ENCODE data around the gene AFAP1. TPM values are rescaled to one million over a fixed set of nuclear protein-coding genes. Genes with fewer than 3 reads are reported as not detected.

The AFAP1 gene
- total and polyA plus RNA-seq, 2 of the 4 experiments (the other 2 are of a cell fraction), result 48.2 to 80.9 TPM

- Histone ChIP-seq H4K91ac (ENCODE audit: insufficient read depth, low read depth, low read length) (no peak overlapping the region), H2BK20ac (ENCODE audit: low read depth, low read length) (no peak overlapping the region), H3K4me3 (ENCODE audit: insufficient read depth, low read depth, low read length) (no peak overlapping the region), H2AK9ac (replicated peaks; ENCODE audit: low read depth, low read length, poor library complexity) (no peak overlapping the region), H2BK15ac (ENCODE audit: low read depth, low read length) (no peak overlapping the region), H3K14ac (replicated peaks; ENCODE audit: low read depth, low read length) (no peak overlapping the region), H4K20me1 (ENCODE audit: insufficient read depth, low read length) (no peaks in the 10 kb centered on the region), H3K9me3 (ENCODE audit: control insufficient read depth, insufficient read depth, low read length) (no peaks in the 10 kb centered on the region), H3K23ac (ENCODE audit: low read depth, low read length) (no peak overlapping the region), H3K4ac (ENCODE audit: low read depth, low read length) (no peak overlapping the region), H3K4me2 (ENCODE audit: low read depth, low read length) (no peak overlapping the region), H2BK5ac (ENCODE audit: low read depth, low read length, poor library complexity, severe bottlenecking) (no peak overlapping the region), H2AFZ (replicated peaks; ENCODE audit: low read length, poor library complexity) (no peak overlapping the region), H3K36me3 (ENCODE audit: control insufficient read depth, insufficient read depth, low read length) (no peaks in the 10 kb centered on the region), H3K18ac (ENCODE audit: low read depth, low read length) (no peak overlapping the region), H4K8ac (ENCODE audit: low read depth in 2 of 2, low read length in 2 of 2) (no peak overlapping the region), H4K5ac (ENCODE audit: low read depth, low read length) (no peak overlapping the region), H2AK5ac (ENCODE audit: low read depth, low read length) (no peak overlapping the region), H3K9me1 (ENCODE audit: insufficient read depth, low read length) (no peaks in the 10 kb centered on the region), H3K4me1 (ENCODE audit: control insufficient read depth, insufficient read depth, low read length) (no peaks in the 10 kb centered on the region), H3K79me1 (ENCODE audit: low read depth in 1 of 2, low read length in 2 of 2) (no peaks in the 10 kb centered on the region), H3K27ac (ENCODE audit: insufficient read depth, low read length) (no peak overlapping the region), H3K27me3 (ENCODE audit: control insufficient read depth, insufficient read depth, low read length) (peaks cover 19% of the 10 kb centered on the region), H2BK120ac (ENCODE audit: low read depth, low read length) (no peak overlapping the region), H3K56ac (ENCODE audit: extremely low read depth, insufficient read depth, low read length) (no peak overlapping the region), H3K9ac (ENCODE audit: low read depth, low read length) (no peak overlapping the region)
- TF ChIP-seq MXI1 (IDR thresholded peaks at IDR 0.05; ENCODE audit: borderline replicate concordance, low read depth, low read length), result no peak
- TF ChIP-seq MAZ (IDR thresholded peaks at IDR 0.05; ENCODE audit: borderline replicate concordance, low read depth, low read length), result no peak
- TF ChIP-seq, protein P1, sequence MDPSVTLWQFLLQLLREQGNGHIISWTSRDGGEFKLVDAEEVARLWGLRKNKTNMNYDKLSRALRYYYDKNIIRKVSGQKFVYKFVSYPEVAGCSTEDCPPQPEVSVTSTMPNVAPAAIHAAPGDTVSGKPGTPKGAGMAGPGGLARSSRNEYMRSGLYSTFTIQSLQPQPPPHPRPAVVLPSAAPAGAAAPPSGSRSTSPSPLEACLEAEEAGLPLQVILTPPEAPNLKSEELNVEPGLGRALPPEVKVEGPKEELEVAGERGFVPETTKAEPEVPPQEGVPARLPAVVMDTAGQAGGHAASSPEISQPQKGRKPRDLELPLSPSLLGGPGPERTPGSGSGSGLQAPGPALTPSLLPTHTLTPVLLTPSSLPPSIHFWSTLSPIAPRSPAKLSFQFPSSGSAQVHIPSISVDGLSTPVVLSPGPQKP (IDR thresholded peaks at IDR 0.05; ENCODE audit: borderline replicate concordance, low read depth, low read length), result no peak
- TF ChIP-seq MAFK (IDR thresholded peaks at IDR 0.05; ENCODE audit: low read depth, low read length), result no peak
- peak; percentile 39 for TF ChIP-seq CTCF (conservative IDR thresholded peaks at IDR 0.05; ENCODE audit: low read depth, low read length)
- TF ChIP-seq RCOR1 (IDR thresholded peaks at IDR 0.05; ENCODE audit: insufficient replicate concordance, low read length), result no peak
- peak; percentile 25; the same call in 1 of the 2 replicates for TF ChIP-seq SMC3 (IDR thresholded peaks at IDR 0.05; ENCODE audit: low read depth, low read length)
- no peak for TF ChIP-seq RFX5 (IDR thresholded peaks at IDR 0.05; ENCODE audit: low read depth, low read length)
- ATAC-seq (ENCODE audit: low read depth), result peak; percentile 30; the same call in 1 of the 2 replicates
- BruUV-seq (replicated peaks), result no TSS peak
- DNase-seq, result no peak
- dilution Hi-C loops (cut with HindIII; ENCODE audit: low sequenced_read_pairs, unreplicated experiment), result no loop called here
- in situ Hi-C loops (cut with MboI; ENCODE audit: low sequenced_read_pairs), result loop anchor here (10.0 kb wide), 1 partner anchor 527 kb away; the partner anchor contains the start of gene SORCS2
- POLR2A ChIA-PET (ENCODE audit: unreplicated experiment), result no interaction called here
- 51% methylated on average over 6 of the region's 13 CpGs; no CpG with 5 or more reads in 1 of the 2 experiments for WGBS, 2 experiments (ENCODE audit: extremely low coverage in 2 of 2, insufficient read length in 1 of 2)
- CTCF ChIA-PET, result interaction anchor here (1.2 kb wide), 1 partner anchor 80 kb away, joined by 3 read pairs; no protein-coding TSS in a partner anchor
- intact Hi-C loops (cut with micrococcal nuclease), result no loop called here
Measured at GRCh38 chr4:7721984-7722551, 217.6 kb downstream of the AFAP1 start.

Measured in IMR-90 (cell line).